Astrocyte (in vitro differentiated cells and primary cell): ENCODE results near the gene PLCXD3.

Experiments
- EZH2 ChIP-seq: IDR thresholded peaks from 2 replicates; pipeline ENCODE4 v1.6.1; 2012; ENCODE audit warnings: mild to moderate bottlenecking, low read length, inconsistent platforms; ENCODE audit not compliant: insufficient read depth
- TF ChIP-seq, protein P1 (sequence below): IDR thresholded peaks from 2 replicates; pipeline ENCODE4 v1.5.1; 2011; ENCODE audit warnings: low read depth, mild to moderate bottlenecking, inconsistent platforms, low read length, moderate library complexity; ENCODE audit not compliant: insufficient read depth

DNA sequence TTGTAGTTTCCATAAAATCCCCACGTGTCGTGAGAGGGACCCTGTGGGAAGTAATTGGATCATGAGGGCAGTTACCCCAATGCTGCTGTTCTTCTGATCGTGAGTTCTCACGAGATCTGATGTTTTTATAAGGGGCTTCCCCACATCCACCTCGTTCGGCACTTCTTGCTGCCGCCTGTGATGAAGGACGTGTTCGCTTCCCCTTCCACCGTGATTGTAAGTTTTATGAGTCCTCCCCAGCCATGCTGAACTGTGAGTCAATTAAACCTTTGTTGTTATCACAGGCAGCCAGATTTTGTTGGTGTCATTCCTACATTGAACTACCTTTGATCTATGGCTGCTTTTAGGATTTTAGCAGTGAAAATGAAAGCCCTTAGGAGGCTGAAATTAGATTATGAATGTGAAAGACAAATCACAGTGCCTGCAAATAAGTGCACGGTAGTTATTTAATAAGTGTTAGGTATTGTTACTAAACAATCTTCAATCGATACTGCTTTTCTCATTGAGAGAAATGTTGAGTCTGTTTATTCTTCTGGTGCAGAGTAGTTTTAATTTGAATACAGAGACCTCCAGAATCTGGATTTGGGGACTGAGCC lies 229.1 kb downstream of the PLCXD3 start:
- TF ChIP-seq, protein P1, sequence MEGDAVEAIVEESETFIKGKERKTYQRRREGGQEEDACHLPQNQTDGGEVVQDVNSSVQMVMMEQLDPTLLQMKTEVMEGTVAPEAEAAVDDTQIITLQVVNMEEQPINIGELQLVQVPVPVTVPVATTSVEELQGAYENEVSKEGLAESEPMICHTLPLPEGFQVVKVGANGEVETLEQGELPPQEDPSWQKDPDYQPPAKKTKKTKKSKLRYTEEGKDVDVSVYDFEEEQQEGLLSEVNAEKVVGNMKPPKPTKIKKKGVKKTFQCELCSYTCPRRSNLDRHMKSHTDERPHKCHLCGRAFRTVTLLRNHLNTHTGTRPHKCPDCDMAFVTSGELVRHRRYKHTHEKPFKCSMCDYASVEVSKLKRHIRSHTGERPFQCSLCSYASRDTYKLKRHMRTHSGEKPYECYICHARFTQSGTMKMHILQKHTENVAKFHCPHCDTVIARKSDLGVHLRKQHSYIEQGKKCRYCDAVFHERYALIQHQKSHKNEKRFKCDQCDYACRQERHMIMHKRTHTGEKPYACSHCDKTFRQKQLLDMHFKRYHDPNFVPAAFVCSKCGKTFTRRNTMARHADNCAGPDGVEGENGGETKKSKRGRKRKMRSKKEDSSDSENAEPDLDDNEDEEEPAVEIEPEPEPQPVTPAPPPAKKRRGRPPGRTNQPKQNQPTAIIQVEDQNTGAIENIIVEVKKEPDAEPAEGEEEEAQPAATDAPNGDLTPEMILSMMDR, result no peak
- TF ChIP-seq EZH2, result no peak
